RWPE1 (cell line): ENCODE measurements around the gene PLPP3.

Experiments used
- CTCF ChIA-PET: fragments of 350-600 bp; sonication (Branson Sonifier 250); formaldehyde crosslinking; extraction: SDS; loops from one replicate; lab custom pipeline; 2021; lab: Yijun Ruan, JAX
- POLR2A ChIA-PET: fragments of 400-600 bp; formaldehyde crosslinking; extraction: SDS; loops from one replicate; lab custom pipeline; 2020; ENCODE audit warnings: antibody characterized with exemption; ENCODE audit not compliant: low non-redundant PET; lab: Yijun Ruan, JAX
- DNase-seq: peaks from one replicate; pipeline ENCODE4 v3.0.0; 2012; ENCODE audit warnings: low spot score
- H3K27ac ChIP-seq: fragments of 450-650 bp; 2 replicates; pipeline ENCODE4 v1.5.1; 2017
- CTCF ChIP-seq: fragments of 450-650 bp; conservative IDR thresholded peaks from 2 replicates; pipeline ENCODE4 v1.5.1; 2017; ENCODE audit warnings: low read depth, mild to moderate bottlenecking

PLPP3 gene

GRCh38 chr1:56525489-56526041 lies 53.8 kb downstream of the PLPP3 start:
- H3K27ac ChIP-seq: no peak overlapping the region
- ChIA-PET CTCF (no interaction called here), POLR2A (no interaction called here)
- no peak for TF ChIP-seq CTCF
- DNase-seq: no peak

GRCh38 chr1:56524263-56524662 lies 55.1 kb downstream of the PLPP3 start:
- ChIA-PET CTCF (no interaction called here), POLR2A (no interaction called here)
- TF ChIP-seq CTCF: no peak
- no peak for DNase-seq
- no peak overlapping the region for H3K27ac ChIP-seq

- CTCF ChIA-PET: no interaction called here
- DNase-seq: no peak
- POLR2A ChIA-PET: no interaction called here
- no peak for TF ChIP-seq CTCF
- H3K27ac ChIP-seq: no peak overlapping the region
Observed at GRCh38 chr1:56522680-56523079, 56.7 kb downstream of the PLPP3 start.

GRCh38 chr1:56520016-56520601 lies 59.3 kb downstream of the PLPP3 start:
- no peak for TF ChIP-seq CTCF
- CTCF ChIA-PET: interaction anchor here (0.6 kb wide), 1 partner anchor 659 kb away, joined by 3 read pairs; no protein-coding TSS in a partner anchor
- POLR2A ChIA-PET: no interaction called here
- H3K27ac ChIP-seq: no peak overlapping the region
- DNase-seq: no peak

GRCh38 chr1:56517404-56518130 lies 61.8 kb downstream of the PLPP3 start:
- CTCF ChIA-PET: interaction anchor here (1.2 kb wide), 1 partner anchor 59 kb away, joined by 3 read pairs; no protein-coding TSS in a partner anchor
- no peak overlapping the region for H3K27ac ChIP-seq
- DNase-seq: no peak
- POLR2A ChIA-PET: no interaction called here
- no peak for TF ChIP-seq CTCF

GRCh38 chr1:56516539-56517252 lies 62.7 kb downstream of the PLPP3 start:
- ChIA-PET POLR2A (interaction anchor here (0.6 kb wide), 1 partner anchor 102 kb away, joined by 7 read pairs; no protein-coding TSS in a partner anchor), CTCF (interaction anchor here (0.6 kb wide), 1 partner anchor 63 kb away, joined by 3 read pairs; no protein-coding TSS in a partner anchor)
- no peak overlapping the region for H3K27ac ChIP-seq
- no peak for TF ChIP-seq CTCF
- DNase-seq: peak; percentile 79
